Nucleus accumbens (tissue), 56 donors: ENCODE results near the gene CHTF8.
"Not testable (repeated sequence)": the region's sequence is repeated elsewhere in the genome, so short reads cannot be mapped to it uniquely, and the experiment has no call there.

Source experiments
- DNase-seq, 56 donors: peaks; one replicate each; lab custom pipeline; 2025; lab: John Stamatoyannopoulos, UW

CHTF8 gene, protein sequence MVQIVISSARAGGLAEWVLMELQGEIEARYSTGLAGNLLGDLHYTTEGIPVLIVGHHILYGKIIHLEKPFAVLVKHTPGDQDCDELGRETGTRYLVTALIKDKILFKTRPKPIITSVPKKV

DNA sequence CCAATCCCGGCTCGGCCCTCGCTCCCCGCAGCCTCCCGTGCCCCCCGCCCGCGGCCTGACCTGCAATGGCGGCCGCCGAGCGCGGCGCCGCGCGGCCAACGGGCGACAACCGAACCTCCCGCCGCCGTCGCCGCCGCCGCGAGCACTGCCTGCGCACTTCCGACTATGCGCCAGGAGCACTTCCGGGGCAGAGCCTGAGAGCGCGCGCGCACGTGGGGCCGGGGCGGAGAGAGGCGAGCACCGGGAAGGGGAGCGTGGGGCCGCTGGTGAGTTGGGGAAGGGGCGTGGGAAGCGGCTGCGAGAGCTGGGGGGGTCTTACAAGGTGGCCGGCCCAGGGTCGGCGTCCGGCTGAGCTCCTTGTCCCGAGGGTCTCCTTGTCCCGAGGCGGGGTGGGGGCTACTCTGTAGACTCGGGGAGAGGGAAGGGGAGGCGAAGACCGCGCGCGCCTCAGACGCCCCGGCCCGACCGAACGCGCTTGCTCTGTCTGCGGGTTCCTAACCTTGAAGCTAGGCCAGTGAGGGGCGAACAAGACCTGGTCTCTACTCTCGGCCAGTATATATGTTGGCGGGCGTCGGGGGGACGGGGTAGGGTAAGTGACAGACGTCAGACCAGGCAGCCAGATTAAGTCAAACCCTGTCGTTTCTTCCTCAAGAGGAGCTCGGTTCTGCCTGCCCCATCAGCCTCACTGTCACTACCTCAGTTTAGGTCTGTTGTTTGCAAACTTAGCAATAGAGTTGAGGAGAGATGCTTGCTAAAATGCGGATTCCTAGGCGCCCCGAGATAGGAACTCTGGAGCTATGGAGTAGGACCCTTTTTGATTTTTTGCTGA, at the start of gene CHTF8, which contains the start of gene UTP4:
Gene CHTF8, minus strand, starts transcription at position 165 of the 829 bp plus-strand sequence. CDS start 11,130 bp downstream, outside the sequence.
Gene UTP4, plus strand, starts transcription at position 226 of the 829 bp plus-strand sequence. CDS start 811 bp downstream, outside the sequence.
- DNase-seq = peak in 55 of 56 donors; percentile 17 to 90 (median 76)

DNA sequence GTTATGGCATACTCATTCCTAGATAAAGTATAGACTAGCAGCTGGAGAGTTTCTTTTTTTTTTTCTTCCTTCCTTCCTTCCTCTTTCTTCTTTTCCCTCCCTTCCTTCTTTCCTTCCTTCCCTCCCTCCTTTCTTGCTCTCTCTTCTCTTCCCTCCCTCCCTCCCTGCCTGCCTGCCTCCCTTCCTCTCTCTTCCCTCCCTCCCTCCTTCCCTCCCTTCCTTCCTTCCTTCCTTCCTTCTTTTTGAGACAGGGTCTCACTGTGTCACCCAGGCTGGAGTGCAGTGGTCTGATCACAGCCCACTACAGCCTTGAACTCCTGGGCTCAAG, 47.6 kb upstream of the CHTF8 start:
- no peak for DNase-seq

DNA sequence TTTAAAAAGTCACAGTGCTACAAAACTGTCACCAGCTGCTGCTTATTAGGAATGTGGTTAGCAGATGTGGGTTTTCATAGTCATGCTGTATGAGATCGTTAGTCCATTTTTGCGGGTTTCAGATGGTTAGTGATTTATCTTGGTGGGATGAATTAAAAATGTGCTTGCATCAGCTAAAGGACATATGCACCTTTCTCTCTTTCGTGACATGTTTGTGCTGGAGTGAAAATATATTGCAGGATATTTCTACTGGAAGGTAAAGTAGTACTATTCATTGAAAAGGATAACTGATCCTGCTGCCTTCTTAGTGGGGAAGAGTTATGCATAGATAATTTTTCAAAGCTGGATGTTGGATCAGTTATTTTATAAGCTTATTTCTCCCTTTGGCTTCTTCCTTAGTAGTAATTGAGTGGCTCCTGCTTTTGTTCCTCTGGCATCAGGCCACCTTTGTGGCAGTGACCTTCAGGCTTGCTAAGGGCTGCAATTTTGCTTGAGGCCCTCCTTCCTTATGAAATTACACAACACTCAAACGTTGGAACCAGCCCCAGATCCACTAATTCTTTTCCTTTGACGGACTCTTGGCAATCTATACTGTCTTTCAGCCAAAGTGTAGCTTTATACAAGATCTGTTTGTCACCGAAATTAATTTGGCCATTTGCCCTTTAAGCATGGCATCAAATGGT, 47.1 kb upstream of the CHTF8 start:
- DNase-seq = peak in 3 of 56 donors; percentile 11 to 40 (median 21)

DNA sequence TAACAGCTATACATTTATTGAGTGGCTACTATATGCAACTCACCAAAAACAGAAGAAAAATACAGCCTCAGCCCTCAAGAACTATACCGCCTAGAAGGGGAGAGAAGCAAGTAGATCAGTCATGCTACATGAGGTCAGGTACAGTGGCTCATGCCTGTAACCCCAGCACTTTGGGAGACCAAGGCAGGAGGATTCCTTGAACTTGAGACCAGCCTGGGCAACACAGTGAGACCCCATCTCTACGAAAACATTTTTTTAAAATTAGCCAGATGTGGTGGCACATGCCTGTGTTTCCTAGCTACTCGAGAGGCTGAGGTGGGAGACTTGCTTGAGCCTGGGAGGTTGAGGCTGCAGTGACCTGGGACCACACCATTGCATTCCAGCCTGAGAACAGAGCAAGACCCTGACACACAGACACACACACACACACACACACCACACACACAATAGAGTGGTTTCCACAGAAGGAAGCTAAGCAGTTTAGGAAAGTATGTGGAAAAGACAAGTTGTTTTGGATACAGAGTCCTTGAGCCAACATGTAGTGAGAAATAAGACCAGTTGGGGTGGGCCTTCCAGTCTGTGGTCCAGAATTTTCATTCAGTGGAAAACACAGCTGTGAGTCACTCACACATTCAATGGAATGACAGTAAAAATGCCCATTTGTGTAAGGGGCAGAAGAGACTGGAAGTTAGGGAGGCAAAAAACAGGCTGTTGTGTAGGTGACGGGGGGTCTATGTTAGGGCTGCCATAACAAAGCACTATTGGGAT, 43.8 kb upstream of the CHTF8 start:
- DNase-seq = no peak

DNA sequence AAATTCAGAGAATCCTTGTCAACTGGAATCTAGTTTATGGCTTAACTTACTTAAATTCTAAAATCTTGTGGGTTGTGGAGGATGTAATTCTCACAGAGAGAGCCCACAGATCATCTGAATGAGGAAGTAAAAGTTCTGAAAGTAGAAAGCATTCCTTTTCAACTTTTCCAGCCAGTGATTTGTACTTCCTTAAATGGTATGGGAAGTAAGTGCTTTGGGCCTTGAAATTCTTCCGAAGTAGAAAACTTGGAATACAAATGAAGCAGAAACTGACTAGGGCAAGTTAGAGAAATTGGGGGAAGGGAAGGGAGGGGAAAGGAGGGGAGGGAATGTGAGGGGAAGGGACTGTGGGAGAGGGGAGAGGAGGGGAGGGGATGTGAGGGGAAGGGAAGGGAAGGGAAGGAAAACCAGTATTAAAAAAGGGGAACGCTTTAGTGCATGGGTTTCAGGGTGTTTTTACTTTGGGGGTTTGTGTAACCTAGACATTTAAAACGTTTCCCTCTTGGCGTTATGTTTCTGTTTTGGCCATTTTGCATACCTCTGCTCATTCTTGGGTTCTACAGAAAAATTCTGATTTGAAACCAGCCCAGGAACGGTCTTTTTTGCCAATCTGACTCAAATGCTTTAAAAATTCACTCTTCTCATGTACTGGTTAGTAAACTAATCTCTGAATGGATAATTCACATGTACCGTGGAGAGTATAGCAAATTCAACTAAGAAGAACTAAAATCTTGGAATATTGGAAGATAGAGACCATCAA, 39.1 kb upstream of the CHTF8 start:
- DNase-seq = no peak

DNA sequence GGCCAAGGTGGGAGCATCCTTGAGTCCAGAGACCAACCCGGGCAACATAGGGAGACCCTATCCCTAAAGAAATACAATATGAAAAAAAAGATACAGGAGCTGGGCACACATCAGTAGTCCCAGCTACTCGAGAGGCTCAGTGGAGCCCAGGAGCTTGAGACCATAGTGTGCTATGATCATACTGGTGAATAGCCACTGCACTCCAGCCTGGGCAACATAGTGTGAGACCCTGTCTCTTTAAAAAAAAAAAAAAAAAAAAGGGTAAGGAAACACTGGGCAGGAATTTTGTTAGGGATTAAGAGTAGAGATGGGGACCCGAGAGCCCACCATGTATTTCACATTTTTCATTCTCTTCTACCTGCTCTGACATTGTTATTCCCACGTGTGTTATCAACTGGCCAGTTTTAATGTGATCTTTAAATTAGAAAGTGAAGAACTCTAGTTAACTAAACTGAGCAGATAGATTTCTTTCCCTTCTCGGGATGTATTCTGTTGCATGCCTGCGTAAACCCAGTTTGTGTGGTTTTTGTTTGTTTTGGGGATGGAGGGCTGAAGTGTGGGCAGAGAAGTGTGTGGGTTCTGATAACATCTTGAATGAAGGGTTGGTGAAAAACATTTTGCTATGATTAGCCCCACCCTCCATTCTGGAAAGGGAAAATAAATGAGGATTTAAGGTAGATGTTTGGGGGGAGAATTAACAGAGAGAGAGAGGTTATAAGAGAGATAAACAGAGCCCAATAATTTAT, 37.4 kb upstream of the CHTF8 start:
- DNase-seq = no peak

DNA sequence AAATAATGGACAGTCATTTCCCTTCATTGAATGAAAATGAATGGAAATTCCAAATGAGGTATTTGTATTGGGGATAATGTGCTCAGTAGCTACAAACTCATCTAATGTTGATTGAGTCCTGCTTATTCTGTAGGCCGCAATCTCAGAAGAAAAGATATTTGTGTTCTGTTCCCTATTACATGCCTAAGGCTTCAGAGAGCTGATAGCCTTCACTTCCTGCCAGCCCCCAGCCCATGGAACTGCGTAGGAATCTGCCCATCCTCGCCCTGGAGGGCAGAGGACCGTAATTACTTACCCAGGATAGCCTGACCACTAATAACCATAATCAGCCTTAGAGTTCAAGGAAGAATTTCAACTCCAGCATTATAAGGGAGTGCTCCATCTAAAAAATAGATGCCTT, 36.7 kb upstream of the CHTF8 start:
- no peak for DNase-seq

DNA sequence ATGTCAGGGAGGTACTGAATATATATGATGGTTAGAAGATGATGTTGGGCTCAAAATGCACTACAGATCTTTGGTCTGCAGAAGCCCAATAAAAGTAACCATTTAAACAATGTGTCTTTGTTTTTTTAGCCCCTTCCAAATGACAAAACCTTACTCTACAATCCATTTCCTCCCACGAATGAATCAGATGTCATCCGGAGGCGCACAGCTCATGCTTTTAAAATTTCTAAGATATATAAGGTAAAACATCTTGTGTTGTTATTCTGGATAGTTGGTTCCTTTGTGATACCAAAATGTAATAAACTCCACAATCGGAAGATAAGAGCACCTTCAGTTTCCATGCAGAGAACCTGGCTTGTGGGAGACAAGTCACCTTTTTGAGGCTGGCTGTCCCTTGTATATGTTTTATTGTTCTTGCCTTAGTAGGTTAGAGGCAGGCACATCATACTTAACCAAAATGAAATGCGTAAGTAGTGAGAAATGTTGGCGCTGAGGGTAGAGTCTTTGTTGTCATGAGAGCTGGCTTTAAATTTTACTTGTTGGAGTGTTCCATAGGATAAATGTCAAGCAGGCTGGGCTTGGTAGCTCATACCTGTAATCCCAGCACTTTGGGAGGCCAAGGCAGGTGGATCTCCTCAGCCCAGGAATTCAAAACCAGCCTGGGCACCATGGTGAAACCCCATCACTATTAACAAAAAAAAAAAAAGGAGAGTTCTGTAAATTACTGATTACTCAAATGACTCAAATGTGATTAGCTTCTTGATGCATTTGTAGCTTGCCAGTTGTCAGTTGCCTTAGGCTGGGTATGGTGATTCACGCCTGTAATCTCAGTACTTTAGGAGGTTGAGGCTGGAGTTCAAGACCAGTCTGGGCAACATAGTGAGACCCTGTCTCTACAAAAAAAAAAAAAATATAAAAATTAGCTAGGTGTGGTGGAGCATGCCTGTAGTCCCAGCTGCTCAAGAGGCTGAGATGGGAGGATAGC, 34.9 kb upstream of the CHTF8 start:
- peak in 4 of 56 donors; percentile 5 to 24 (median 8) for DNase-seq

DNA sequence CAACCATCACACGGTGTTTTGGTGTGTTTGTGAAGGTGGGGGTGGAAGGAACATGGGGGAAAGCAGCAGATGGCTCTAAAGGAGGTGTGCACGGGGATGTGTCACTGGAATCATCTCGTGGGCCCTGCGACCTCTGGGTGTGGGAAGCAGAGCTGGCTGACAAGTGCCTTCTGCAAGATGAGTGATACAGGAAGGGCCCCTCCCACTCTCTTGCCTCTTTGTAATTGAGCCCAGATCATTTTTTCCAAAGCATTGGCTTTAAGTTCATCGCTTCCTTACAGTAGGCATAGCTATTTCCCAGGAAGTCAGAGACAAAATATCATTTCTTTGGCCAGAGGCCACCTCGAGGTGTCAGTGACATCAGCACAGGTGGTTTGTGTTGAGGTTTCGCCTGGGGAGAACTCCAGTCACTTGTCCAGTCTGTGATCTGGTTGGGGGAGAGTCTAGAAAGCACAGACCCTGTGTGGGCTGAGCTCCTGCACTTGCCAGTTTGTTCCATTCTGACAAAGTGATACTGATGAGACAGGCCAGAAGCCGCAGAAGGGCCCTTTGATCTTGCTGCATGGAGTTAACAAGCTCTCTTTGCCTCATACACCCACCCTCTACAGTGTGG, 33.9 kb upstream of the CHTF8 start:
- peak in 10 of 56 donors; percentile 6 to 41 (median 23) for DNase-seq

DNA sequence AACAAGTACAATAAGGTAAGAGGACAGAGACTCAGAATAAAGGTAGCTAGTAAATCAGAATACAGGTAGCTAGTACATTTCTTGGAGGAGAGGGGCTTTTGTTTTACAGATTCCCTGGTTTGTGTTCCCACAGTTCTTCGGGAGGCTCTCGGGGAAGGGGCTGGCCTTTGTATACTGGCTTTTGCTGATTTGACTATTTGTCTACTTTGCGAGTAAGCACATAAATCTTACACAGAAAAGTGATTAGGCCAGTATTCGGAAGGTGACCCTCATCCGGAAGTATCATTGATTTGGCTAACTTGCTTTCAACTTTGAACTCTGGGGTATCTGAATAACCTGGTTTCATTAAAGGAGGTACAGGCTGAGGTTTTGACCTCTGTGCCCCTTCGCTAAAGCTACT, 33.2 kb upstream of the CHTF8 start:
- DNase-seq = no peak

DNA sequence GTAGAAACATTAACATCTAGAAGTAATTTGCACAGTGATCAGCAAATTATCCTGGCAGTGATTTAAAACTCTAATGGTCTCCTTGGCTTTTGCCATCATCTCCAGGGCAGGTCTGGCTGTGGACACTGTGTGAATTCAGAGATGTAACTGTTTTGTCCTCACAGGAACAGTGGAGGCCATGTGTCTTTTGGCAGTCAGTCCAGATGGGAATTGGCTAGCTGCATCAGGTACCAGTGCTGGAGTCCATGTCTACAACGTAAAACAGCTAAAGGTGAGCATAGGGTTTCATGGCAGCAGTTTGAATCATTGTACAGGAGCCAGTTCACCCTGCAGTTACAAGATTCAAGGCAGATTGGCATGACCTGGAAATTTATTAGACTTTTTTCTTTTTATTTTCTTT, 27.8 kb upstream of the CHTF8 start:
- no peak for DNase-seq

DNA sequence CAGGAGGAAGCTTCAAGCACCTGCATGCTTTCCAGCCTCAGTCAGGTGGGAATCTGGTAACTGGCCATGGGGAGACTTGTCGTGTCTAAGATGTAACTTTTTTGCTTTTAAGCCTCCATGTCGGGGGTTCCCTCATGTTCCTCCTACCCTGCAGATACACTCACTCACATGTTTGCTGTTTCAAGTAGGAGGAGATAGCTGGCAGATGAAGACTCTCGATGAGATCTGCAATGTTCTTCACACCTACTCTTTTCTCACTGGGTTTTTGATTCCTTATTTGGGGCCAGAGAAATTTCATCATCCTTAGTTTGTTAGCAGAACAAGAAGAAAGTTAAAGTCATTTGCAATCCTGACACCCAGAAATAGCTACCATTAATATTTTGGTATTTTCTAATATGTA, 24.8 kb upstream of the CHTF8 start:
- DNase-seq = peak in 11 of 56 donors; percentile 1 to 54 (median 14)

DNA sequence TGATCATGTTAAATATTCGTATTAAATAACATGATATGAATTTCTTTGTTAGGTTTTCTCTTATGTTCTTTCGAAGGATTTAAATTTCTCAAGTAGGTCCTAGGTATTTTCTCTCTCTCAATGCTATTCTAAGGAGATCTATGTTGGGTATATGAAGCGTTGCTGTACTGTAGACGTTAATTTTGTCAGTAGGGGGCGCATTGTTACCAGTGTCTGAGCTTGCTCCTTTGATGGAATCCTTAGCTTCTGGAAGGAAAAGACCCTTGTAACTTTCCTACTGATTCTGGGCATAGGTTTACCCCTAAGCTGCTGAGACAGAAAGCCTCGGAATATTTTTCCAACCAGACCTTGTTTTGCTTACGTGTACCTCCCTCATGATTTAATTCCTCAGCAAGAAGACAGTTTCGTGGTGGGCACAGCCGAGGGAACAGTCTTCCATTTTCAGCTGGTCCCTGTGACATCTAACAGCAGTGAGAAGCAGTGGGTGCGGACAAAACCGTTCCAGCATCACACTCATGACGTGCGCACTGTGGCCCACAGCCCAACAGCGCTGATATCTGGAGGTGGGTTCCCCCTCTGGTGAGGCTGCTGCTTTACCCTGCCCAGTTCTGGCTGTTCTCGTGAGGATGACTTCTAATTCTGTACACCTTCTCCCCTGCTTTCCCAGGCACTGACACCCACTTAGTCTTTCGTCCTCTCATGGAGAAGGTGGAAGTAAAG, 17.9 kb upstream of the CHTF8 start:
- peak in 32 of 56 donors; percentile 3 to 80 (median 24) for DNase-seq

DNA sequence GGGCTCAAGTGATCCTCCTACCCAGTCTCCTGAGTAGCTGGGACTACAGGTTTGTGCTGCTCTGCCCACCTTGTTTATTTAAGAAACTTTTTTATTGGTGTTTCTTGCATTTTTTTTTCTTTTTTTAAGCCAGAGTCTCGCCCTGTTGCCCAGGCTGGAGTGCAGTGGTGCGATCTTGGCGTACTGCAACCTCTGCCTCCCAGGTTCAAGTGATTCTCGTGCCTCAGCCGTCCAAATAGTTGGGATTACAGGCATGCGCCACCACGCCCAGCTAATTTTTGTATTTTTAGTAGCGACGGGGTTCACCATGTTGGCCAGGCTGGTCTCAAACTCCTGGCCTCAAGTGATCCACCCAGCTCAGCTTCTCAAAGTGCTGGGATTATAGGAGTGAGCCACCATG, 17.2 kb upstream of the CHTF8 start:
- DNase-seq = not testable (repeated sequence)

DNA sequence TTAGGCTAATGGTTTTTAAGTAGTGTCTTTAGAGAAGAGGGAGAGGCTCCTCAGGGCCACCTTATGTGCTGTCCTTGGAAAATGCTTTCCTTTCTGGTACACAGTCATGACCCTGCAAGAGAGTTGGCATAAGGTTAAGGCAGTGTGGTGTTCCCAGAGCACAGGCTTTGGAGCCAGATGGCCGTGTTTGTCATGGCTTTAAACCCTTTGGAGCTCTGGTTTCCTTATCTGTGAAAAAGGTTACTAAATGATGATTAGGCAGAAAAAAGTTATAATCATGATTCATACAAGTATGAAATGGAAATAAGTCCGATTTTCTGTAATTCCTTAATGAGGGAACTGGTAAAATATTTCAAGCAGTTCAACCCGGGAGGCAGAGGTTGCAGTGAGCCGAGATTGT, 13.3 kb upstream of the CHTF8 start:
- no peak for DNase-seq

DNA sequence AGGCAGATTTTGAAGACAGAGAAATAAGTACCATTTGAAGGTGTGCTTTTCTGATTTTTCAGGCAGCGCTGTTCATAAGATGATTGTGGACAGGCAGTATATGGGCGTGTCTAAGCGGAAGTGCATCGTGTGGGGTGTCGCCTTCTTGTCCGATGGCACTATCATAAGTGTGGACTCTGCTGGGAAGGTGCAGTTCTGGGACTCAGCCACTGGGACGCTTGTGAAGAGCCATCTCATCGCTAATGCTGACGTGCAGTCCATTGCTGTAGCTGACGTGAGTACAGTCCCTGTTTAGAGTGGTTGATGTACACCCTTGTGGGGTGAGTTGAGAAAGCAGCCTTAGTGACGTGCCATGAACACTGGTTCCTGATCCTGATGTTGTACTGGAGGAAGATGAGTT, 10.7 kb upstream of the CHTF8 start:
- DNase-seq = no peak

DNA sequence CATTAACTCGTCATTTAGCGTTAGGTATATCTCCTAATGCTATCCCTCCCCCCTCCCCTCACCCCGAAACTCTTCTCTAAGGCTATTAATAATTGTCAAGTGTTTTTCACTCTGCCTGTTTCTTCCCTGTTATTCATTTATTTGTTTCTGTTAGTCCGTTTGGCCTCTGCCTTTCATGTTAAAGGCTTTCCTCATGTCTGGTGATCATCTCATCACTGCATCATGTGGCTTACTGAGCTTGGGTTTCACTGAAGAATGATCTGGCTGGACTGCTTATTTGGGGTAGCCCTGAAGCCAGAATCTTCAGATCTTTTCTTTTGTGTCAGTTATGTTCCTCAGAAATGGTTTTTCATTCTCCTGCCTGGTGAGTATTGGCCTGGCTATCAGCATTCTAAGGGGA, 9.5 kb upstream of the CHTF8 start:
- no peak for DNase-seq
